GM20431 (cell line): ENCODE results near the gene SNAPIN.

Experiments
- in situ Hi-C: fragments of 300-500 bp; cut with MseI, MboI; formaldehyde crosslinking; loops from one replicate; pipeline ENCODE4 v1.15.0; 2020; ENCODE audit warnings: low sequenced_read_pairs; ENCODE audit not compliant: unreplicated experiment

SNAPIN gene

GRCh38 chr1:153670859-153671627, 12.5 kb downstream of the SNAPIN start, which contains the start of gene ILF2:
ILF2 (minus strand) TSS chr1:153670993; CDS start chr1:153670922, 71 bp downstream.
- in situ Hi-C loops = loop anchor here (10.0 to 25.0 kb wide), 2 partner anchors 74 to 316 kb away; partner anchors contain the start of genes JTB, RAB13 and RPS27

- in situ Hi-C loops = loop anchor here (10.0 to 25.0 kb wide), 2 partner anchors 73 to 316 kb away; partner anchors contain the start of genes JTB, RAB13 and RPS27
Observed at GRCh38 chr1:153671628-153672353, 13.3 kb downstream of the SNAPIN start.

GRCh38 chr1:153673511-153673910, 15.0 kb downstream of the SNAPIN start:
- in situ Hi-C loops = loop anchor here (10.0 to 25.0 kb wide), 2 partner anchors 71 to 314 kb away; partner anchors contain the start of genes JTB, RAB13 and RPS27

- in situ Hi-C loops = loop anchor here (10.0 kb wide), 1 partner anchor 67 kb away; no protein-coding TSS in a partner anchor
Observed at GRCh38 chr1:153677718-153678518, 19.4 kb downstream of the SNAPIN start.

- in situ Hi-C loops = loop anchor here (10.0 kb wide), 1 partner anchor 66 kb away; no protein-coding TSS in a partner anchor
Observed at GRCh38 chr1:153678519-153679336, 20.2 kb downstream of the SNAPIN start, which contains the start of gene NPR1. NPR1 (plus strand) TSS chr1:153678688; CDS start chr1:153679109, 421 bp downstream.

- in situ Hi-C loops = loop anchor here (10.0 kb wide), 1 partner anchor 65 kb away; no protein-coding TSS in a partner anchor
Observed at GRCh38 chr1:153679337-153680119, 21.0 kb downstream of the SNAPIN start.

- in situ Hi-C loops = no loop called here
Observed at GRCh38 chr1:153680120-153680403, 21.6 kb downstream of the SNAPIN start.

- in situ Hi-C loops = no loop called here
Observed at GRCh38 chr1:153682730-153683129, 24.2 kb downstream of the SNAPIN start.

GRCh38 chr1:153683854-153684253, 25.4 kb downstream of the SNAPIN start:
- in situ Hi-C loops = no loop called here

- in situ Hi-C loops = no loop called here
Observed at GRCh38 chr1:153684892-153685291, 26.4 kb downstream of the SNAPIN start.

- in situ Hi-C loops = no loop called here
Observed at GRCh38 chr1:153685544-153686340, 27.2 kb downstream of the SNAPIN start.

GRCh38 chr1:153687346-153688125, 29.0 kb downstream of the SNAPIN start:
- in situ Hi-C loops = no loop called here

- in situ Hi-C loops = no loop called here
Observed at GRCh38 chr1:153688276-153688675, 29.8 kb downstream of the SNAPIN start.

- in situ Hi-C loops = no loop called here
Observed at GRCh38 chr1:153688736-153689328, 30.3 kb downstream of the SNAPIN start.

- in situ Hi-C loops = no loop called here
Observed at GRCh38 chr1:153693466-153693865, 35.0 kb downstream of the SNAPIN start.

GRCh38 chr1:153696741-153697140, 38.2 kb downstream of the SNAPIN start:
- in situ Hi-C loops = no loop called here
